Suppressor macrophage treated with lipopolysaccharide for 1 hour (primary cell): Measurements from ENCODE around the gene SLC16A9.
A peak's percentile ranks its signal among the peaks of the same experiment; 100 is the strongest.
"Not testable (repeated sequence)": the region's sequence is repeated elsewhere in the genome, so short reads cannot be mapped to it uniquely, and the experiment has no call there.

Source experiments
- DNase-seq, 3 donors: peaks; one replicate each; pipeline ENCODE4 v3.0.0-alpha.2; 2020 to 2022

SLC16A9 gene

GRCh38 chr10:59709395-59710125 is at the start of gene SLC16A9:
TSS of gene SLC16A9 (minus strand) at chr10:59709850. CDS start at chr10:59684291, 25,559 bp downstream.
- DNase-seq, result peak; percentile 31 to 69 (median 63)

- DNase-seq, result no peak
Observed at GRCh38 chr10:59757966-59758365, 48.3 kb upstream of the SLC16A9 start.

- DNase-seq, result no peak
Observed at GRCh38 chr10:59754951-59755350, 45.3 kb upstream of the SLC16A9 start.

GRCh38 chr10:59753267-59753666 is 43.6 kb upstream of the SLC16A9 start, which contains the start of gene MRLN:
TSS of gene MRLN (minus strand) at chr10:59753455.
- DNase-seq, result no peak

- DNase-seq, result no peak
Observed at GRCh38 chr10:59752278-59752940, 42.8 kb upstream of the SLC16A9 start.

GRCh38 chr10:59750155-59750945 is 40.7 kb upstream of the SLC16A9 start:
- DNase-seq, result no peak

- DNase-seq, result no peak
Observed at GRCh38 chr10:59748834-59749233, 39.2 kb upstream of the SLC16A9 start.

- DNase-seq, result no peak
Observed at GRCh38 chr10:59745163-59745650, 35.6 kb upstream of the SLC16A9 start.

- not testable (repeated sequence) for DNase-seq
Observed at GRCh38 chr10:59744762-59745161, 35.1 kb upstream of the SLC16A9 start.

- not testable (repeated sequence) for DNase-seq
Observed at GRCh38 chr10:59744156-59744555, 34.5 kb upstream of the SLC16A9 start.

GRCh38 chr10:59741583-59741982 is 31.9 kb upstream of the SLC16A9 start:
- DNase-seq, result no peak

GRCh38 chr10:59741048-59741447 is 31.4 kb upstream of the SLC16A9 start:
- DNase-seq, result no peak

- no peak for DNase-seq
Observed at GRCh38 chr10:59736749-59737148, 27.1 kb upstream of the SLC16A9 start.

- no peak for DNase-seq
Observed at GRCh38 chr10:59735296-59735695, 25.6 kb upstream of the SLC16A9 start.

GRCh38 chr10:59734014-59734462 is 24.4 kb upstream of the SLC16A9 start:
- no peak for DNase-seq

GRCh38 chr10:59733321-59734013 is 23.8 kb upstream of the SLC16A9 start:
- DNase-seq, result not testable (repeated sequence)

GRCh38 chr10:59732849-59733248 is 23.2 kb upstream of the SLC16A9 start:
- not testable (repeated sequence) for DNase-seq

- DNase-seq, result not testable (repeated sequence)
Observed at GRCh38 chr10:59729167-59729566, 19.5 kb upstream of the SLC16A9 start.

- DNase-seq, result no peak
Observed at GRCh38 chr10:59724098-59724938, 14.7 kb upstream of the SLC16A9 start.

- no peak for DNase-seq
Observed at GRCh38 chr10:59720377-59720776, 10.7 kb upstream of the SLC16A9 start.

- DNase-seq, result no peak
Observed at GRCh38 chr10:59719374-59719773, 9.7 kb upstream of the SLC16A9 start.

- DNase-seq, result no peak
Observed at GRCh38 chr10:59718257-59718656, 8.6 kb upstream of the SLC16A9 start.
